NB4 (cell line): Measurements from ENCODE around the gene OGFRL1.

Experiments
- DNase-seq: peaks from one replicate; pipeline ENCODE4 v3.0.0; 2010; ENCODE audit warnings: low read depth
- H3K4me3 ChIP-seq: one replicate; pipeline ENCODE4 v1.5.1; 2011; ENCODE audit warnings: mild to moderate bottlenecking, low read depth, low read length, moderate library complexity
- CTCF ChIP-seq: IDR thresholded peaks from one replicate; pipeline ENCODE4 v1.5.1; 2012; ENCODE audit warnings: low read depth, low read length
- MAX ChIP-seq: IDR thresholded peaks from 2 replicates; pipeline ENCODE4 v1.6.1; 2011; ENCODE audit warnings: low read depth, low read length
- MYC ChIP-seq: IDR thresholded peaks from 2 replicates; pipeline ENCODE4 v1.6.1; 2011; ENCODE audit warnings: low read depth, low read length
- POLR2A ChIP-seq: IDR thresholded peaks from 2 replicates; pipeline ENCODE4 v1.6.1; 2011; ENCODE audit warnings: mild to moderate bottlenecking; ENCODE audit not compliant: insufficient read length; ENCODE audit errors: extremely low read depth

OGFRL1 gene

DNA sequence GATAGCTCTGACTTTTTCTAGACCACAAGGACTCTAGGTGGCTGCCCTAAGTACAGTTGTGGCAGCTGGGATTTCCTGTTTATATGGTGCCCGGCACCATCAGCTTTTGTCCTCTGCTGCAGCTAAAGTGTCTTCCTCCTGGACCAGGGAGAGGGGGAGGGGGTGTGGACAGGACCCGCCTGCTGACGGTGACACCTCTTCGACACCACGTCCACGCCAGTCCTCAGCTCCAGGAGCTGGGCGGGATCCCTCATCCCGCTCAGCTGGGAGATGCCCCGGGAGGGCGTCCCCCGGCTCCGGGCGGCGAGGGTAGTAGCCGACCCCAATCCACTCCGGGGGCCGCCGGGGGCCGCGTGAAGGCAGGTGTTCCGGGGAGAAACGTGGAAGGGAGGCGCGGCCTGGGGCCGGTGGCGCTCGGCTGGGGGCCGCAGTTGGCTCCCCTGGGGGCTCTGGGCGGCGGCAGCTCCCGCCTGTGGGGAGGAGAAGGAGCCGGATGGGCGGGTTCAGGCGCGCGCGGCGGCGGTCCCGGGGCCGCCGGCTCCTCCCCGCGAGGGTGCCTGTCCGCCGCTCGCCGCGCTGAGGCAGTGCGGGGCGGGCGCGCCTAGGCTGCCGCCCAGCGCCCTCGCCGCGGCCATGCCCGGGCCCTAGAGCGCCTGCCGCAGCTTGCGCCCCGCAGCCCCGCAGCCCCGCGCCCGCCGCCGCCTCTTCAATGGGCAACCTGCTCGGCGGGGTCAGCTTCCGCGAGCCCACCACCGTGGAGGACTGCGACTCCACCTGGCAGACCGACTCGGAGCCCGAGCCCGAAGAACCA is at the start of gene OGFRL1:
TSS of gene OGFRL1 (plus strand) at position 584 of the 811 bp plus-strand sequence. CDS start at position 710, 126 bp downstream.
- peak; percentile 87 for DNase-seq
- peak within 1 kb of the TSS; percentile 67 for H3K4me3 ChIP-seq
- TF ChIP-seq MAX = no peak
- TF ChIP-seq CTCF = no peak
- TF ChIP-seq POLR2A = peak; percentile 67
- TF ChIP-seq MYC = no peak

DNA sequence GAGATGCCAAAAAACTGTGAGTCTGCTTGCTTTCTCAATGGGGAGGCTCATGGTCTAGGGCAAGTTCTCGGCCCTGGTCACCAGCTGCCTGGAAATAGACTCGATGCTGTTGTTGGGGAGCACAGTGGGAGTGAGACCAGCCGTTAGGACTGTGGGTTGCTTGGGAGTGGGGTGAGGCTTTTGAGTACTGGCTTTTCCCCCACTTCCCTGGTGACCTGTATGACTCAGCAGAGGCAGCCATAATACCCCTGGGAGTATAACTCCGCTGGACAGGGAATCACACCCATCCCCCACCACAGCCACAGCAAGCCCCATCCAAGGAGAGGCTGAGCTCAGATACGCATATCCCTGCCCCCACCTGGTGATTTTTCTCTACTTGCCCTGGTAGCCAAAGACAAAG is 48.9 kb upstream of the OGFRL1 start:
- TF ChIP-seq MAX (no peak), CTCF (no peak), MYC (no peak), POLR2A (no peak)
- H3K4me3 ChIP-seq = no peak overlapping the region
- peak; percentile 43 for DNase-seq

- no peak for DNase-seq
- no peak for TF ChIP-seq POLR2A
- no peak for TF ChIP-seq MAX
- TF ChIP-seq CTCF = no peak
- no peak for TF ChIP-seq MYC
- no peak overlapping the region for H3K4me3 ChIP-seq
These were observed 43.2 kb upstream of the OGFRL1 start for GRCh38 chr6:71245265-71246049.

GRCh38 chr6:71246596-71246995 is 42.0 kb upstream of the OGFRL1 start:
- DNase-seq = no peak
- TF ChIP-seq CTCF (no peak), POLR2A (no peak), MYC (no peak), MAX (no peak)
- H3K4me3 ChIP-seq = no peak overlapping the region

DNA sequence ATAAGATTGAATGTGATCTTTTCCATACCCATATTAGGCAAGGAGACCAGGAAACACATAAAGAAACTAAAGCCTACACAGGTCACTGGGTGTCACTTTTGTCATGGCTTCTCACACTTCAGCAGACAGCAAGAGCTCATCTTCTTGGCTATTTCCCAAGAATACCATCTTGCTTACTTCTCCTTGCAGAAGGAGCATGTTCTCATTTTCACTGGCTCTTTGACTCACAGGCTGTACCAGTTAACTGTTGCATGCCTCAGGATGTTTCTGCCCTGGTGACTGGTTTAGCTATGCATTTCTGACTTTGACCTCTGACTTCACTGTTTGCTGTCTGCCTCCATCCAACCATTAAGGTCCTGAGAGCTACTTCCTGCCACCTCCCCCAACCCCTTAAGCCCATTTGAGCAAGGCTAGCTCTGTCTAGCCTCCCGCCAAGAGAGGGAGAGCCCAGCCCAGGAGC is 40.3 kb upstream of the OGFRL1 start:
- DNase-seq = peak; percentile 90
- no peak overlapping the region for H3K4me3 ChIP-seq
- TF ChIP-seq MAX (no peak), MYC (no peak), CTCF (no peak), POLR2A (no peak)
